CD4-positive, alpha-beta T cell treated with Interferon alpha-2 for 1 hour (primary cell): Measurements from ENCODE around the gene LIN7C.

Source experiments
- DNase-seq, 2 donors: peaks; one replicate each; pipeline ENCODE4 v3.0.0-alpha.2; 2020 to 2022

Gene LIN7C

GRCh38 chr11:27507557-27508322 is 1.2 kb upstream of the LIN7C start:
- no peak for DNase-seq

GRCh38 chr11:27505781-27506180 is 788 bp downstream of the LIN7C start:
- DNase-seq = no peak

GRCh38 chr11:27504205-27504604 is 2.4 kb downstream of the LIN7C start:
- DNase-seq = no peak

- no peak for DNase-seq
Measured at GRCh38 chr11:27501100-27501499, 5.5 kb downstream of the LIN7C start.

- DNase-seq = no peak
Measured at GRCh38 chr11:27497911-27498310, 8.7 kb downstream of the LIN7C start.

GRCh38 chr11:27497284-27497866 is 9.2 kb downstream of the LIN7C start:
- peak in 1 of 2 donors; percentile 25 for DNase-seq

- DNase-seq = no peak
Measured at GRCh38 chr11:27496461-27496860, 10.1 kb downstream of the LIN7C start.

- no peak for DNase-seq
Measured at GRCh38 chr11:27495710-27496300, 10.8 kb downstream of the LIN7C start.

- DNase-seq = no peak
Measured at GRCh38 chr11:27489092-27489491, 17.5 kb downstream of the LIN7C start.

- DNase-seq = no peak
Measured at GRCh38 chr11:27487706-27488105, 18.9 kb downstream of the LIN7C start.

GRCh38 chr11:27485930-27486773 is 20.4 kb downstream of the LIN7C start:
- peak in 1 of 2 donors; percentile 70 for DNase-seq

- no peak for DNase-seq
Measured at GRCh38 chr11:27482793-27483192, 23.8 kb downstream of the LIN7C start.

- DNase-seq = no peak
Measured at GRCh38 chr11:27481992-27482391, 24.6 kb downstream of the LIN7C start.

- DNase-seq = no peak
Measured at GRCh38 chr11:27477831-27478230, 28.7 kb downstream of the LIN7C start.

GRCh38 chr11:27477243-27477642 is 29.3 kb downstream of the LIN7C start:
- DNase-seq = no peak

- DNase-seq = no peak
Measured at GRCh38 chr11:27475622-27476021, 30.9 kb downstream of the LIN7C start.

GRCh38 chr11:27473017-27473406 is 33.6 kb downstream of the LIN7C start:
- DNase-seq = no peak

GRCh38 chr11:27472398-27473016 is 34.1 kb downstream of the LIN7C start, which contains the start of gene LGR4:
Gene LGR4 (minus strand): TSS chr11:27472790. CDS start chr11:27472302, 488 bp downstream.
- peak; percentile 77 to 78 for DNase-seq

- peak; percentile 16 to 25 for DNase-seq
Measured at GRCh38 chr11:27471589-27472397, 34.8 kb downstream of the LIN7C start.

- DNase-seq = no peak
Measured at GRCh38 chr11:27470826-27471588, 35.6 kb downstream of the LIN7C start.

GRCh38 chr11:27470166-27470565 is 36.4 kb downstream of the LIN7C start:
- DNase-seq = no peak
